SK-N-SH (cell line): Measurements from ENCODE around the gene ATG16L2.

Experiments
- RFX5 ChIP-seq: IDR thresholded peaks from 2 replicates; pipeline ENCODE4 v1.6.1; 2012; ENCODE audit warnings: mild to moderate bottlenecking, improper control_type of control experiment, low read length
- TF ChIP-seq, protein P1 (sequence below): IDR thresholded peaks from 2 replicates; pipeline ENCODE4 v1.4.0; 2012; ENCODE audit warnings: low read depth
- TF ChIP-seq, protein P2 (sequence below): fragments of 200-600 bp; sonication (generic); IDR thresholded peaks from 2 replicates; pipeline ENCODE4 v1.6.1; 2017; ENCODE audit warnings: antibody characterized with exemption, mild to moderate bottlenecking, moderate library complexity
- TF ChIP-seq, protein P3 (sequence below): fragments of 150-350 bp; IDR thresholded peaks from 2 replicates; pipeline ENCODE4 v1.6.1; 2017; ENCODE audit warnings: antibody characterized with exemption, low read length, low read depth, borderline replicate concordance

DNA sequence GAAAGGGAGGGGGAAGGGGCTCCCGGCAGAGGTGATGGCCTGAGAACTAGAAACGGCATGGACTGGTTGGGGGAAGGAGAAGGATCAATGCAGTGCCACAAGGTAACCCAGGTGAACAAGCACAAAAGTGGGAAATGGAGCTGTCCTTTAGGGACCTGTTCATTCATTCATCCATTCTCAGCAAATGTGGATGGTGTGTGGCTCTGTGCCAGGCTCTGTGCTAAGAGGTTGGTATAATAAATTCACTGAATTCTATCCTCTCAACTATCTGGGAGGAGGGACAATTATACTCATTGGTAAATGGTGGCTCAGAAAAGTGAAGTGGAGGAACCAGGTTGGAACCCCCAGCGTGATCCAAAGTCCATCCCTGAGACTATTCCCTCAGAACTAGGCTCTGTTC, 43.4 kb upstream of the ATG16L2 start:
- TF ChIP-seq, protein P1, sequence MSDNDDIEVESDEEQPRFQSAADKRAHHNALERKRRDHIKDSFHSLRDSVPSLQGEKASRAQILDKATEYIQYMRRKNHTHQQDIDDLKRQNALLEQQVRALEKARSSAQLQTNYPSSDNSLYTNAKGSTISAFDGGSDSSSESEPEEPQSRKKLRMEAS = no peak
- TF ChIP-seq, protein P2, sequence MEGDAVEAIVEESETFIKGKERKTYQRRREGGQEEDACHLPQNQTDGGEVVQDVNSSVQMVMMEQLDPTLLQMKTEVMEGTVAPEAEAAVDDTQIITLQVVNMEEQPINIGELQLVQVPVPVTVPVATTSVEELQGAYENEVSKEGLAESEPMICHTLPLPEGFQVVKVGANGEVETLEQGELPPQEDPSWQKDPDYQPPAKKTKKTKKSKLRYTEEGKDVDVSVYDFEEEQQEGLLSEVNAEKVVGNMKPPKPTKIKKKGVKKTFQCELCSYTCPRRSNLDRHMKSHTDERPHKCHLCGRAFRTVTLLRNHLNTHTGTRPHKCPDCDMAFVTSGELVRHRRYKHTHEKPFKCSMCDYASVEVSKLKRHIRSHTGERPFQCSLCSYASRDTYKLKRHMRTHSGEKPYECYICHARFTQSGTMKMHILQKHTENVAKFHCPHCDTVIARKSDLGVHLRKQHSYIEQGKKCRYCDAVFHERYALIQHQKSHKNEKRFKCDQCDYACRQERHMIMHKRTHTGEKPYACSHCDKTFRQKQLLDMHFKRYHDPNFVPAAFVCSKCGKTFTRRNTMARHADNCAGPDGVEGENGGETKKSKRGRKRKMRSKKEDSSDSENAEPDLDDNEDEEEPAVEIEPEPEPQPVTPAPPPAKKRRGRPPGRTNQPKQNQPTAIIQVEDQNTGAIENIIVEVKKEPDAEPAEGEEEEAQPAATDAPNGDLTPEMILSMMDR = no peak
- TF ChIP-seq RFX5 = no peak
- TF ChIP-seq, protein P3, sequence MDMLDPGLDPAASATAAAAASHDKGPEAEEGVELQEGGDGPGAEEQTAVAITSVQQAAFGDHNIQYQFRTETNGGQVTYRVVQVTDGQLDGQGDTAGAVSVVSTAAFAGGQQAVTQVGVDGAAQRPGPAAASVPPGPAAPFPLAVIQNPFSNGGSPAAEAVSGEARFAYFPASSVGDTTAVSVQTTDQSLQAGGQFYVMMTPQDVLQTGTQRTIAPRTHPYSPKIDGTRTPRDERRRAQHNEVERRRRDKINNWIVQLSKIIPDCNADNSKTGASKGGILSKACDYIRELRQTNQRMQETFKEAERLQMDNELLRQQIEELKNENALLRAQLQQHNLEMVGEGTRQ = no peak
